Measurements from ENCODE around the gene TLDC2.
"Not testable (repeated sequence)": the region's sequence is repeated elsewhere in the genome, so short reads cannot be mapped to it uniquely, and the experiment has no call there.

TLDC2 gene

GRCh38 chr20:36866681-36867495, 9.1 kb upstream of the TLDC2 start:
- DNase-seq, result peak in 2 of 56 donors; percentile 21 to 24

- DNase-seq, result no peak
Measured at GRCh38 chr20:36871640-36872570, 4.0 kb upstream of the TLDC2 start.

GRCh38 chr20:36872852-36873251, 3.1 kb upstream of the TLDC2 start:
- DNase-seq, result no peak

- no peak for DNase-seq
Measured at GRCh38 chr20:36873498-36874189, 2.3 kb upstream of the TLDC2 start.

- not testable (repeated sequence) for DNase-seq
Measured at GRCh38 chr20:36875093-36875492, 845 bp upstream of the TLDC2 start.

GRCh38 chr20:36876473-36876833, 515 bp downstream of the TLDC2 start:
- no peak for DNase-seq

- no peak for DNase-seq
Measured at GRCh38 chr20:36878941-36879340, 3.0 kb downstream of the TLDC2 start.

- no peak for DNase-seq
Measured at GRCh38 chr20:36880741-36881250, 4.9 kb downstream of the TLDC2 start.

- no peak for DNase-seq
Measured at GRCh38 chr20:36881331-36881730, 5.4 kb downstream of the TLDC2 start.

GRCh38 chr20:36881888-36882287, 6.0 kb downstream of the TLDC2 start:
- no peak for DNase-seq

- no peak for DNase-seq
Measured at GRCh38 chr20:36883977-36884535, 8.1 kb downstream of the TLDC2 start.

- DNase-seq, result no peak
Measured at GRCh38 chr20:36885356-36885755, 9.4 kb downstream of the TLDC2 start.

- DNase-seq, result peak in 54 of 56 donors; percentile 12 to 83 (median 52)
Measured at GRCh38 chr20:36886859-36887751, 11.2 kb downstream of the TLDC2 start.

GRCh38 chr20:36887752-36888090, 11.8 kb downstream of the TLDC2 start:
- no peak for DNase-seq

- no peak for DNase-seq
Measured at GRCh38 chr20:36888880-36889516, 13.1 kb downstream of the TLDC2 start.

GRCh38 chr20:36890586-36890985, 14.6 kb downstream of the TLDC2 start:
- no peak for DNase-seq

- no peak for DNase-seq
Measured at GRCh38 chr20:36891211-36891610, 15.3 kb downstream of the TLDC2 start.

- DNase-seq, result no peak
Measured at GRCh38 chr20:36893801-36894200, 17.9 kb downstream of the TLDC2 start.

GRCh38 chr20:36895036-36895435, 19.1 kb downstream of the TLDC2 start:
- no peak for DNase-seq

- no peak for DNase-seq
Measured at GRCh38 chr20:36904690-36905089, 28.8 kb downstream of the TLDC2 start.

Data from amygdala (tissue), 56 donors.